H1 (cell line): ENCODE results near the gene DRC1. TPM values are rescaled to one million over a fixed set of nuclear protein-coding genes. Genes with fewer than 3 reads are reported as not detected.

ENCODE experiments used
- CTCF ChIA-PET: fragments of 300-600 bp; sonication (Branson Sonifier 250); formaldehyde crosslinking; loops from one replicate; lab custom pipeline; 2021; ENCODE audit not compliant: partially characterized antibody; lab: Charles Lee
- POLR2A ChIA-PET: fragments of 300-600 bp; sonication (Branson Sonifier 250); formaldehyde crosslinking; loops from one replicate; lab custom pipeline; 2021; ENCODE audit warnings: inconsistent platforms; ENCODE audit not compliant: partially characterized antibody; lab: Charles Lee
- DNase-seq, 2 experiments: peaks; one replicate each; pipeline versions ENCODE4 v3.0.0 to v3.0.0-alpha.2; 2010 to 2022; ENCODE audit warnings: low spot score in 2 of 2, low read depth in 1 of 2, mixed read lengths in 1 of 2
- FAIRE-seq: peaks from 2 replicates; lab custom pipeline; 2011; peaks lifted over from hg19 to GRCh38; lab: Jason Lieb, UNC
- H2AFZ ChIP-seq: 2 replicates; pipeline ENCODE4 v1.8.1; 2012; ENCODE audit warnings: low read length, inconsistent platforms
- H2AK5ac ChIP-seq: 2 replicates; pipeline ENCODE4 v1.6.1; 2013; ENCODE audit warnings: low read depth, low read length
- H2BK120ac ChIP-seq: replicated peaks from 2 replicates; pipeline ENCODE3; 2013; ENCODE audit warnings: low read depth, low read length, inconsistent platforms
- H2BK12ac ChIP-seq: 2 replicates; pipeline ENCODE4 v1.6.1; 2013; ENCODE audit warnings: low read depth, low read length
- H2BK15ac ChIP-seq: 2 replicates; pipeline ENCODE4 v1.6.1; 2013; ENCODE audit warnings: low read length
- H2BK20ac ChIP-seq: 2 replicates; pipeline ENCODE4 v1.6.1; 2013; ENCODE audit warnings: low read length
- H2BK5ac ChIP-seq: 2 replicates; pipeline ENCODE4 v1.6.1; 2013; ENCODE audit warnings: low read depth, low read length
- H3K14ac ChIP-seq: 2 replicates; pipeline ENCODE4 v1.6.1; 2013; ENCODE audit warnings: inconsistent platforms; ENCODE audit not compliant: insufficient read length
- H3K18ac ChIP-seq: 2 replicates; pipeline ENCODE4 v1.6.1; 2013; ENCODE audit warnings: low read length; ENCODE audit errors: extremely low read depth
- H3K23ac ChIP-seq: 2 replicates; pipeline ENCODE4 v1.6.1; 2013; ENCODE audit warnings: inconsistent platforms; ENCODE audit not compliant: insufficient read length
- H3K23me2 ChIP-seq: 2 replicates; pipeline ENCODE4 v1.6.1; 2013; ENCODE audit warnings: low read depth, low read length
- H3K27ac ChIP-seq: 2 replicates; pipeline ENCODE4 v1.6.1; 2011; ENCODE audit warnings: low read depth, low read length, inconsistent platforms
- H3K27me3 ChIP-seq, 4 experiments: replicated peaks in 1 of 4; 1 replicate in 1 of 4; 2 replicates in 3 of 4; pipeline versions ENCODE4 v1.6.1 to v1.8.1; 2011 to 2013; ENCODE audit warnings: low read length in 3 of 4, mild to moderate bottlenecking in 3 of 4, inconsistent platforms in 2 of 4, mixed read lengths in 2 of 4, moderate library complexity in 1 of 4; ENCODE audit not compliant: control insufficient read depth in 3 of 4, insufficient read depth in 3 of 4; ENCODE audit errors: extremely low read depth in 1 of 4
- H3K36me3 ChIP-seq, 4 experiments: 2 replicates each; pipeline versions ENCODE4 v1.6.1 to v1.8.1; 2011 to 2013; ENCODE audit warnings: mild to moderate bottlenecking in 4 of 4, low read length in 3 of 4, moderate library complexity in 2 of 4, control low read depth in 1 of 4, inconsistent platforms in 1 of 4; ENCODE audit not compliant: insufficient read depth in 4 of 4, control insufficient read depth in 2 of 4
- H3K4ac ChIP-seq: replicated peaks from 2 replicates; pipeline ENCODE3; 2013; ENCODE audit warnings: low read length, low read depth, mixed read lengths, inconsistent platforms; ENCODE audit not compliant: insufficient read length
- H3K4me1 ChIP-seq, 4 experiments: replicated peaks in 1 of 4; 1 replicate in 1 of 4; 2 replicates in 3 of 4; pipeline versions ENCODE4 v1.6.1 to v1.8.1; 2011 to 2013; ENCODE audit warnings: low read length in 3 of 4, inconsistent platforms in 2 of 4, mixed read lengths in 1 of 4; ENCODE audit not compliant: insufficient read depth in 4 of 4, control insufficient read depth in 3 of 4
- H3K4me2 ChIP-seq, 2 experiments: 2 replicates each; pipeline versions ENCODE4 v1.6.1 to v1.8.1; 2011 to 2013; ENCODE audit warnings: low read depth in 2 of 2, low read length in 2 of 2, control low read depth in 1 of 2, inconsistent platforms in 1 of 2, mild to moderate bottlenecking in 1 of 2; ENCODE audit not compliant: insufficient read depth in 1 of 2
- H3K4me3 ChIP-seq, 4 experiments: fragments of 200-600, 300-600 bp in 1 of 4; sonication (generic), shearing (Covaris generic), sonication (Bioruptor Twin) in 1 of 4; 2 replicates each; pipeline versions ENCODE4 v1.5.1 to v1.8.1; 2011 to 2016; ENCODE audit warnings: low read length in 4 of 4, low read depth in 3 of 4, control low read depth in 2 of 4, inconsistent platforms in 2 of 4, mild to moderate bottlenecking in 2 of 4, mixed read lengths in 1 of 4, moderate library complexity in 1 of 4; ENCODE audit not compliant: insufficient read depth in 2 of 4; ENCODE audit errors: extremely low read depth in 1 of 4
- H3K56ac ChIP-seq: replicated peaks from 2 replicates; pipeline ENCODE3; 2013; ENCODE audit warnings: low read depth, mild to moderate bottlenecking, mixed read lengths, low read length, inconsistent platforms; ENCODE audit not compliant: insufficient read length
- H3K79me1 ChIP-seq: 2 replicates; pipeline ENCODE4 v1.6.1; 2013; ENCODE audit warnings: low read depth, low read length, control low read depth
- H3K79me2 ChIP-seq, 2 experiments: 2 replicates each; pipeline versions ENCODE4 v1.6.1 to v1.8.1; 2012 to 2013; ENCODE audit warnings: low read length in 2 of 2, mild to moderate bottlenecking in 2 of 2, inconsistent platforms in 1 of 2; ENCODE audit not compliant: insufficient read depth in 2 of 2, control insufficient read depth in 1 of 2
- H3K9ac ChIP-seq, 4 experiments: replicated peaks in 1 of 4; 1 replicate in 1 of 4; 2 replicates in 3 of 4; pipeline versions ENCODE4 v1.6.1 to v1.8.1; 2011 to 2013; ENCODE audit warnings: low read depth in 3 of 4, low read length in 3 of 4, control low read depth in 2 of 4, mild to moderate bottlenecking in 2 of 4, moderate library complexity in 2 of 4, inconsistent platforms in 1 of 4; ENCODE audit errors: extremely low read depth in 1 of 4
- H3K9me3 ChIP-seq, 2 experiments: 2 replicates each; pipeline versions ENCODE4 v1.6.1 to v1.8.1; 2012 to 2013; ENCODE audit warnings: mild to moderate bottlenecking in 2 of 2, moderate library complexity in 2 of 2, control low read depth in 1 of 2, inconsistent platforms in 1 of 2, low read depth in 1 of 2, low read length in 1 of 2, mixed read lengths in 1 of 2; ENCODE audit not compliant: insufficient read depth in 2 of 2
- H4K20me1 ChIP-seq, 2 experiments: replicated peaks in 1 of 2; 2 replicates each; pipeline versions ENCODE3 to v1.8.1; 2011 to 2013; ENCODE audit warnings: inconsistent platforms in 2 of 2, low read length in 2 of 2, mild to moderate bottlenecking in 1 of 2; ENCODE audit not compliant: insufficient read depth in 2 of 2, control insufficient read depth in 1 of 2
- H4K5ac ChIP-seq: 2 replicates; pipeline ENCODE4 v1.6.1; 2013; ENCODE audit warnings: low read length, low read depth, mixed read lengths, inconsistent platforms; ENCODE audit not compliant: insufficient read length
- H4K8ac ChIP-seq: 2 replicates; pipeline ENCODE4 v1.8.0; 2013; ENCODE audit warnings: mild to moderate bottlenecking, moderate library complexity, low read length, inconsistent platforms; ENCODE audit not compliant: insufficient read depth; ENCODE audit errors: extremely low read depth
- H4K91ac ChIP-seq: replicated peaks from 2 replicates; pipeline ENCODE3; 2013; ENCODE audit warnings: low read length, mixed read lengths, inconsistent platforms; ENCODE audit not compliant: insufficient read length
- ASH2L ChIP-seq: fragments of 200-600, 300-600 bp; sonication (generic); IDR thresholded peaks from one replicate; pipeline ENCODE4 v1.7.1; 2017; ENCODE audit warnings: low read length
- CBX8 ChIP-seq: fragments of 300-800, 300-1000 bp; sonication (generic); IDR thresholded peaks from 2 replicates; pipeline ENCODE4 v1.7.1; 2016; ENCODE audit warnings: low read depth, low read length, borderline replicate concordance
- HDAC2 ChIP-seq, 2 experiments: fragments of 300-600 bp in 1 of 2; sonication (generic) in 1 of 2; IDR thresholded peaks; 2 replicates each; pipeline ENCODE4 v1.6.1; 2011 to 2012; ENCODE audit warnings: low read depth in 2 of 2, low read length in 2 of 2, mild to moderate bottlenecking in 2 of 2, moderate library complexity in 2 of 2, borderline replicate concordance in 1 of 2, inconsistent platforms in 1 of 2
- KDM4A ChIP-seq: IDR thresholded peaks from one replicate; pipeline ENCODE4 v1.7.1; 2012; ENCODE audit warnings: low read depth, mild to moderate bottlenecking, moderate library complexity, low read length, inconsistent platforms; ENCODE audit not compliant: severe bottlenecking
- RAD21 ChIP-seq, 2 experiments: IDR thresholded peaks in 1 of 2; conservative IDR thresholded peaks in 1 of 2; 2 replicates each; pipeline ENCODE4 v1.6.1; 2011; ENCODE audit warnings: low read depth in 2 of 2, low read length in 2 of 2, improper control_type of control experiment in 1 of 2, inconsistent platforms in 1 of 2, mild to moderate bottlenecking in 1 of 2, moderate library complexity in 1 of 2
- RNF2 ChIP-seq: fragments of 200-900, 300-1000 bp; sonication (generic); IDR thresholded peaks from 2 replicates; pipeline ENCODE4 v1.7.1; 2016; ENCODE audit warnings: borderline replicate concordance, low read depth, mild to moderate bottlenecking, antibody characterized with exemption, low read length; ENCODE audit not compliant: poor library complexity, severe bottlenecking; ENCODE audit errors: missing control alignments
- RXRA ChIP-seq: IDR thresholded peaks from 2 replicates; pipeline ENCODE4 v1.6.1; 2011; ENCODE audit warnings: low read depth, mild to moderate bottlenecking, low read length, moderate library complexity; ENCODE audit not compliant: insufficient read depth
- SIN3A ChIP-seq, 2 experiments: IDR thresholded peaks in 1 of 2; conservative IDR thresholded peaks in 1 of 2; 2 replicates each; pipeline ENCODE4 v1.6.1; 2011 to 2012; ENCODE audit warnings: low read length in 2 of 2, improper control_type of control experiment in 1 of 2, low read depth in 1 of 2, mild to moderate bottlenecking in 1 of 2
- SIX5 ChIP-seq: IDR thresholded peaks from 2 replicates; pipeline ENCODE4 v1.6.1; 2011; ENCODE audit warnings: mild to moderate bottlenecking, low read depth, low read length
- SRF ChIP-seq: IDR thresholded peaks from 2 replicates; pipeline ENCODE4 v1.6.1; 2011; ENCODE audit warnings: mild to moderate bottlenecking, low read depth, low read length, moderate library complexity
- TAF7 ChIP-seq: optimal IDR thresholded peaks from 2 replicates; pipeline ENCODE3; 2011; ENCODE audit warnings: low read depth, mild to moderate bottlenecking, inconsistent platforms, low read length, moderate library complexity, borderline replicate concordance
- USF2 ChIP-seq: IDR thresholded peaks from 2 replicates; pipeline ENCODE4 v1.6.1; 2011; ENCODE audit warnings: low read length, improper control_type of control experiment
- WGBS, 2 experiments: shearing (Covaris generic) in 1 of 2; methylation state at CpG; one replicate each; pipeline versions ENCODE4 v1.1.6 to v1.1.7; 2013 to 2015; ENCODE audit warnings: low lambda C conversion rate in 2 of 2, mixed read lengths in 2 of 2, inconsistent platforms in 1 of 2, low coverage in 1 of 2, missing lambda C conversion rate in 1 of 2; ENCODE audit not compliant: insufficient replicate concordance in 2 of 2, insufficient coverage in 1 of 2, insufficient read length in 1 of 2; ENCODE audit errors: extremely low coverage in 1 of 2, missing lambda C conversion rate in 1 of 2; 5-methylcytosine and 5-hydroxymethylcytosine counted together
- polyA plus RNA-seq, 7 experiments: library from polyadenylated mRNA; depleted of rRNA in 3 of 7; stranded (reverse) in 5 of 7; unstranded in 2 of 7; fragments of >200 nt in 5 of 7; fragments of 200-250 nt in 2 of 7; gene quantifications; 1 replicate in 5 of 7; 2 replicates in 1 of 7; 4 replicates in 1 of 7; pipeline versions ENCODE4 v1.2.1 to v1.2.3, GENCODE V29; 2011 to 2013; ENCODE audit warnings: missing spikeins in 2 of 7, mixed read lengths in 2 of 7
- total RNA-seq: library from RNA; stranded (reverse); fragmentation: NEBNext Ultra II Directional; extraction: Animal tissue kit (Norgen Biotek cat#: 25700); gene quantifications from 2 replicates; pipeline ENCODE4 v1.2.1, GENCODE V29; 2021

Gene DRC1
- total and polyA plus RNA-seq, 2 of the 8 experiments (the other 6 are each of a cell fraction or from before 2014, with no cell fraction given), result 0.08 TPM; not detected in 1

GRCh38 chr2:26364669-26365068, 37.1 kb upstream of the DRC1 start:
- peaks cover 0 to 17% (median 10%) of the 10 kb centered on the region in 4 experiments; a peak in 6 of 8 replicates for H3K36me3 ChIP-seq
- no peak overlapping the region for H4K5ac ChIP-seq
- no peak overlapping the region for H4K91ac ChIP-seq
- no peak overlapping the region for H3K4me2 ChIP-seq
- H3K4me1 ChIP-seq, result no peaks in the 10 kb centered on the region
- POLR2A ChIA-PET, result no interaction called here
- H3K14ac ChIP-seq, result no peak overlapping the region
- H3K18ac ChIP-seq, result no peak overlapping the region
- no peak overlapping the region for H3K9ac ChIP-seq
- no peak overlapping the region for H2AK5ac ChIP-seq
- CTCF ChIA-PET, result no interaction called here
- H3K27ac ChIP-seq, result no peak overlapping the region
- FAIRE-seq (no peak), DNase-seq (no peak)
- peaks cover 0 to 7% of the 10 kb centered on the region in 2 experiments for H4K20me1 ChIP-seq
- H3K27me3 ChIP-seq, result no peaks in the 10 kb centered on the region
- H2BK20ac ChIP-seq, result no peak overlapping the region
- no peak overlapping the region for H2AFZ ChIP-seq
- no peak overlapping the region for H2BK15ac ChIP-seq
- no peak overlapping the region for H4K8ac ChIP-seq
- peaks cover 3% of the 10 kb centered on the region; the same call in 1 of the 2 replicates for H3K79me1 ChIP-seq
- WGBS, 2 experiments, result 90 to 100% methylated on average over 1 to 4 of the region's 4 CpGs
- H3K4me3 ChIP-seq, result no peak overlapping the region
- H3K4ac ChIP-seq, result no peak overlapping the region
- no peak overlapping the region for H2BK12ac ChIP-seq
- no peak overlapping the region for H3K56ac ChIP-seq
- no peaks in the 10 kb centered on the region for H3K9me3 ChIP-seq
- peaks cover 0 to 32% of the 10 kb centered on the region in 2 experiments; a peak in 3 of 4 replicates for H3K79me2 ChIP-seq
- no peak overlapping the region for H3K23ac ChIP-seq
- H3K23me2 ChIP-seq, result no peaks in the 10 kb centered on the region
- no peak overlapping the region for H2BK5ac ChIP-seq
- H2BK120ac ChIP-seq, result no peak overlapping the region
- TF ChIP-seq KDM4A, result no peak
- no peak for TF ChIP-seq ASH2L
- no peak for TF ChIP-seq RNF2
- no peak for TF ChIP-seq SRF
- no peak for TF ChIP-seq CBX8
- no peak for TF ChIP-seq USF2
- no peak for TF ChIP-seq RAD21 (IDR thresholded peaks at IDR 0.05 in 1 of 2, conservative IDR thresholded peaks at IDR 0.05 in 1 of 2; ENCODE audit: low read depth in 2 of 2, low read length in 2 of 2)
- TF ChIP-seq SIX5, result no peak
- no peak for TF ChIP-seq SIN3A (conservative IDR thresholded peaks at IDR 0.05 in 1 of 2, IDR thresholded peaks at IDR 0.05 in 1 of 2; ENCODE audit: low read depth in 1 of 2, low read length in 2 of 2)
- no peak for TF ChIP-seq TAF7
- TF ChIP-seq HDAC2 (IDR thresholded peaks at IDR 0.05; ENCODE audit: borderline replicate concordance in 1 of 2, low read depth in 2 of 2, low read length in 2 of 2), result no peak
- no peak for TF ChIP-seq RXRA
